KBM-7 (cell line): Measurements from ENCODE around the gene TSEN54.
"Not testable (repeated sequence)": the region's sequence is repeated elsewhere in the genome, so short reads cannot be mapped to it uniquely, and the experiment has no call there.

ENCODE experiments used
- DNase-seq: peaks from one replicate; pipeline ENCODE4 v3.0.0-alpha.2; 2015
- in situ Hi-C: fragments of 300-500 bp; cut with MboI; formaldehyde crosslinking; loops from 2 replicates; pipeline ENCODE4 v1.14.3; 2020; ENCODE audit warnings: low sequenced_read_pairs, low pct_unique_long_range_greater_than_20kb, mixed read lengths

The TSEN54 gene

GRCh38 chr17:75516255-75516618 is at the start of gene TSEN54:
Gene TSEN54 (plus strand): TSS chr17:75516528. CDS start chr17:75516561, 33 bp downstream.
- in situ Hi-C loops = no loop called here
- DNase-seq = peak; percentile 91

GRCh38 chr17:75468291-75468754 is 48.0 kb upstream of the TSEN54 start:
- in situ Hi-C loops = no loop called here
- DNase-seq = no peak

GRCh38 chr17:75468779-75469373 is 47.5 kb upstream of the TSEN54 start:
- no peak for DNase-seq
- in situ Hi-C loops = no loop called here

- DNase-seq = no peak
- in situ Hi-C loops = no loop called here
Observed at GRCh38 chr17:75471207-75471606, 45.1 kb upstream of the TSEN54 start.

GRCh38 chr17:75472119-75472518 is 44.2 kb upstream of the TSEN54 start:
- in situ Hi-C loops = no loop called here
- no peak for DNase-seq

GRCh38 chr17:75473246-75473645 is 43.1 kb upstream of the TSEN54 start:
- in situ Hi-C loops = no loop called here
- DNase-seq = no peak

DNA sequence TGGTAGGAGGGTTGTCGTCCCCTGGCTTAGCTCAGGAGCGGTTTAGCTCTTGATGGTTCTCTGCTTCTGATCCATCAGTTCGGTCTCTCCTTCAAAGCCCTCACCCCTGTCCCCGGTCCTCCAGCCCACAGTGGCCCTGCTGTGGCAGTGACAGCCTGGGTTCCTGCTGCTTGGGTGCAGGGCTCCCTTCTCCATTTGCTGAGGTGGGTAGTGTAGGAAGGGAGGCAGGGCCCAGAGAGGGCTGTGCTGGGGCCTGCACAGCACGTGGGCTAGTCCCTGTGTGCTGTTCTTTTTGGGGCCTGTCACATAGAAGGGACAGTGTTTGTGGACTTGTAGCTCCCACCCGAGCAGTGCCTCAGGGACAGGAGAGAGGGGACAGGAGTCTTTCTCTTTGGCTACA is 41.6 kb upstream of the TSEN54 start:
- in situ Hi-C loops = no loop called here
- DNase-seq = no peak

- DNase-seq = no peak
- in situ Hi-C loops = no loop called here
Observed at GRCh38 chr17:75475144-75475835, 41.0 kb upstream of the TSEN54 start.

DNA sequence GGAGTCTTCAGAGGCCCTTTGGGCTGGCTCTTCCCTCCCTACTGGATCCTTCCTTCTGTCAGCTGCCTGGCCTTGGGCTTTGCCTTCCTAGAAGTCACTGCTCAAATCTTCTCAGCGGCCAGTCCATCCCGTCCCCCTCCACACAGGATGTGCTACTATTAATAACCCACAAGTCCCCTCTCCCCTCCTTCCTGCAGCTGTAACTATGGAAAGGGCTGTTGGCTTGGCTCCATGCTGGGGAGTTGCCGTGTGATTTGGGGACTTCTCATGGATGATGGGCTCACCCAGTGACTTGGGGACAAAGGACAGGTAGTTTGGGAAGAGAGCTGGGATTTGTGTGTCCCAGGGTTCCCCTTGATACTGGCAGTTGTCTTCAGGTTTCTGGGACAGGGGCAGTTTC is 40.5 kb upstream of the TSEN54 start:
- no peak for DNase-seq
- in situ Hi-C loops = no loop called here

- no peak for DNase-seq
- in situ Hi-C loops = no loop called here
Observed at GRCh38 chr17:75476271-75476671, 40.1 kb upstream of the TSEN54 start.

DNA sequence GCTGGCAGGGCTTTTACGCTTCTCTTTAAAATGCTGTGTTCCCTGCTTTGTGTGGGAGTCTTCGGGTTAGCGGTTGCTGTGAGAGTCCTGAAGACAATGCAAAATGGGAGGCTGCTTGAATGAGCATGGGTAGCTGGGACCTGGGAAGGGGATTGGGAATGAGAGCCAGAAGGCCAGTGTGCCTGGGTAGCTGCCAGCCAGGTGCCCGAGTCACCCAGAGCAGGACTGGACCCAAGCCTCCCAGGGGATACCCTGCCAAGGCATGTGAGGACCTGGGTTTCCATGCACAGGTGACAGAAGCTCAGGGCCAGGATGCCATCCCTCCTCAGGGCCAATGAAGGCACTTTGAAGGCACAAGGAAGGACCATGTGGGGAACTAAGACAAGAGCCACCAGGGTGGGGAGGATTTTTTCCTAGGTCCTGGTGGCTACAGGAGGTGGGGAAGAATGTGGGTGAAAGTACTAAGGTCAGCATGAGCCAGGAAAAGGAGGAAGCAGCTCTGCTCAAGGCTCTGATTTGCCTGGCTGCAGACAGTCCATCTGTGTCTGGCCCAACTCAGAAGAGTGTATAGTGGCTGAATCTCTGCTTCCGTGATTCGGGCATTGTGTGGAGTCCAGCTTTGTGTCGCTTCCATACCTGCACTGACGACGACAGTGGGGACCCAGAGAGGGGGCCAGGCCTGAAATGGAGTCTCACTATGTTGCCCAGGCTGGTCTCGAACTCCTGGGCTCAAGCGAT is 39.4 kb upstream of the TSEN54 start:
- DNase-seq = no peak
- in situ Hi-C loops = no loop called here

DNA sequence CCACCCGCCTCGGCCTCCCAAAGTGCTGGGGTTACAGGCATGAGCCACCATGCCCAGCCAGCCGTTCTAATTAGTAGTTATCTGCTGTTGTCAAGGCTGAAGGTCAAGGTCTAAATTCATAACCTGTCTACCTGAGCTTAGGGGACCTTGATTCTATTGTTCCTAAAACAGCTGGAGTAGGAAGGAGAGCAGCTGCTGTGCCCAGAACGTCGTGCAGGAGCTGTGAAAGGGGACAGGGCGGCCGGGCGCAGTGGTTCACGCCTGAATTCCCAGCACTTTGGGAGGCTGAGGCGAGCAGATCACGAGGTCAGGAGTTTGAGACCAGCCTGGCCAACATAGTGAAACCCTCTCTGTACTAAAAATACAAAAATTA is 38.9 kb upstream of the TSEN54 start:
- DNase-seq, in situ Hi-C loops: not testable (repeated sequence)

DNA sequence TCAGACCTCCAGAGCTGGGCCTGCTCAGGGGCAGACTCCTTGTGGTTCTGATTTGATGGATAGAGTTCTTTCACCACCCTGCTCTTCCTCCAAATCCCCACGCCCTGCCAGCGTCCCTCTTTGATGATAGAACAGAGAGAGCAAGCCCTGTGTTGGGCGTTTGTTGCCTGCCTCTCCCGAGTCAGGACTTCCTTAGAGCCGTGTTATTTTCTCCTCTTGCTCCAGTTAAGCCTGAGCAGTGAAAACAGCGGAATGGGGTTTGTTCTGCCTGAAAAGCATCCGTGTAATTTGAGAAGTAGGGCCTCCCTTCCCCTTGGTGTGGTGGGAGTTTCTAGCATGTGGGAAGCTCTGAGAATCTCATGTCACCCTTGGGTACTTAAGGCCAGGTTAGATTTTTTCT is 37.8 kb upstream of the TSEN54 start:
- in situ Hi-C loops = no loop called here

DNA sequence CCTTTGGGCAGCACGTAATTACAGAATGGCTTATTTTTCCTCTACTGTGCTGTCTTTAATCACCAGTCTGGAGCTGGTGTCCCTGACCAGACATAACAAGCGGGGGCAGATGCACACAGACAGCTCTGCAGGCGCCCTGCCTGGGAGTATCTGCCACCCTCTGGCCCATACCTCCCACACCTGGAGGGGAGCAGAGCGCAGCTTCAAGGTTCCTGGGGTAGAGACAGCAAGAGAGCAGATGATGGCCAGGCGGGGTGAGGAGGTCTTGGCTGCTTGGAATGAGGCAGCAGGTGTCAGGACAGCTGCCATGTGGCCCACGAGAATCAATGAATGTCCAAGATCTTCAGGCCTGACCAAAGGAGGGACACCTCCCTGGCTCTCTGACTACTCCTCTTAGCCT is 36.0 kb upstream of the TSEN54 start:
- in situ Hi-C loops = no loop called here
- DNase-seq = no peak

More for the DNA sequence above, 37.8 kb upstream of the TSEN54 start:
- no peak for DNase-seq

DNA sequence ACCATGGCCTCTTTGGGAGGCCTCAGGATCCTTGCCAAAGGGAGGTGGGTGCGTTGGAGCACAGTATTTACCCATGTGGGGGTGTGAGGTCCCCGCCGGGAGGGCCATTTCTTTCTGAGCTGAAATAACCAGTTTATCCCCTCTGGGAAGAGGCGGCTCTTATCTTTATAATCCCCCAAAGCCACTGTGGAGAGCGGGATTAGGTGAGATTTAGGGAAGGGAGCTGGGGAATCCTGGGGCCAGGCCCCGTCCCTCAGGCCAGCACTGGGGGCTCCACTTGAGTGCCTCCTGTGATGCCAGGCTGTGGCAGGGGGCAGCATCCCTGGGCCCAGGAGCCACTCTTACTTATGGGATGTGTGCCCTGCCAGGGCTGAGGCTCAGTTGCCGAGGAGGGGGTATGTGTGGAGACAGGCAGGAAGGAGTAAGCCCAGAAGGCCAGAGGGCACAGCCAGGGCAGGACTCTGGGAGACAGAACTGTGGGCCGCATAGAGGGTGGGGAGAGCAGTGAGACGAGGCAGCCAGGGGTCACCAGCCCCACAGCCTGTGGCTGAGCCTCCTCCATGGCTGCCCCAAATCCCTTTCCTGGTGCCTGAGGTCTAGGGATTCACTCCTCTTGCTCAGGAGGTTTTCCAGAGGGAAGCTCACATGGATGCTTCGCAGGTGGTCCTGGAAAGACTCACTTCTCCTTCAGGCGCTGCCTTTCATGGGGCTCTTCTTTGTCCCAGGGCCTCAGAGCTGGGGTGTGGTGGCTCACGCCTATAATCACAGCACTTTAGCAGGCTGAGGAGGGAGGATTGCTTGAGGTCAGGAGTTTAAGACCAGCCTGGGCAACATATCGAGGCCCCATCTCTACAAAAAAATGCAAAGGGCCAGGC is 34.9 kb upstream of the TSEN54 start:
- in situ Hi-C loops = no loop called here
- DNase-seq = no peak

DNA sequence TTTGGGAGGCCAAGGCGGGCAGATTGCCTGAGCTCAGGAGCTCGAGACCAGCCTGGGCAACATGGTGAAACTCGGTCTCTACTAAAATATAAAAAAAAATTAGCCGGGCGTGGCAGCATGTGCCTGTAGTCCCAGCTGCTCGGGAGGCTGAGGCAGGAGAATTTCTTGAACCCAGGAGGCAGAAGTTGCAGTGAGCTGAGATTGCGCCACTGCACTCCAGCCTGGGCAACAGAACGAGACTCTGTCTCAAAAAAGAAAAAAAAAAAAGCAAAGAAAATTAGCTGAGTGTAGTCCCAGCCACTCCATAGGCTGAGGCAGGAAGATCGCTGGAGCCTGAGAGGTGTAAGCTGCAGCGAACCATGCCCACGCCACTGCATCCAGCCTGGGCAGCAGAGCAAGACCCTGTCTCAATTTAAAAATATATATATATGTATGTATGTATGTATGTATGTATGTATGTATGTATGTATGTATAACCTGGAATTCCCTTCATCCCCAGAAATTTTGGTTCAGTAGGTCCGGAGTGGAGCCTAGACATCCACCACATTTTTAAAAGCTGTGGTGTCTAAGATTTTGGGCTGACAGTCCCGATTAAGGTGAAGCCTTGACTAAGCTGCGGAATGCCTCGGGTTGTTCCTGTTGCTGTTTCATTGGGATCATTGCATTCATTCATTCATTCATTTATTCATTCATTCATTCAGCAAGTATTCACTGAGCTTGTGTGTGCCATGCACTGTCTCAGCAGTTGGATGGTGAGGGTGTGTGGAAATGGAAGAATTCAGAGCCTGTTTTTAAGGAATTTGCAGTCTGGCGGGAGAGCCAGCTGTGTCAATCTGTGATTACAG is 34.0 kb upstream of the TSEN54 start:
- DNase-seq = no peak
- in situ Hi-C loops = no loop called here

- DNase-seq = no peak
- in situ Hi-C loops = no loop called here
Observed at GRCh38 chr17:75485688-75486087, 30.6 kb upstream of the TSEN54 start.

DNA sequence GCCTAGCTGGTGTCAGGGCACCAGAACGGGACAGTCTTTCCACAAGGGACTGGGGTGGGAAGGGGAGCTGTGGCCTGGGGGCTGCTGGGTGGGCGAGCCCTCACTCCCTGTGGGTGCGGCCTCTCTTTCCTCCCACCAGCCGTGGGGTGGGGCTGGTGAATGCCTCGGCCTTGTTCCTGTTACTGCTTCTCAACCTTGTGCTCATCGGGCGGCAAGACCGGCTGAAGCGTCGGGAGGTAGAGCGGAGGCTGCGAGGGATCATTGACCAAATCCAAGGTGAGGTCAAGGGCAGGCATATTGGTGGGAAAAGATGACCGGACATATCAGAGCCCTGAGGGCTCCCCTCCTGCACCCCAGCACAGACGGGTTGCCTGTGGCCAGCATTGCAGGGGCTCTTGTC is 30.2 kb upstream of the TSEN54 start:
- in situ Hi-C loops = no loop called here
- no peak for DNase-seq

DNA sequence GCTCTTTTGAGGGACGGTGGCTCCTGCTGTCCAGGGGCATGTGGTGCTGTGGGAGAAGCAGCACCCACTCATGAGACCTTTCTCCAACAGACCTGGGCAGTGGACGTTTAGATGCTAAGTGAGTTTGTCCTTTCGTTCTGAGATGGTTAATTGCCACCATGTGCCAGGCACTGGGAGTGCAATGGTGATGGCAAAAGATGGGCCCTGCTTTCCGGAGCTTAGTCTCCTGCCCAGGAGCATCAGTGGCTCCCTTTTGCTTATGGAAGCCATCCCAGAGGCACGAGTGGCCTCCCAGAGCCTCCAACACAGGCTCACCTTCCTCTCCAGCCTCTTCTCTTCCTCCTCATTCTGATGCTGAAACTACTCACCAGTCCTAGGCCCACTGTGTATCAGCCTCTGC is 29.4 kb upstream of the TSEN54 start:
- in situ Hi-C loops = no loop called here

More for the DNA sequence above, 29.4 kb upstream of the TSEN54 start:
- DNase-seq = no peak
